ENCODE results near the gene GID4. TPM values are rescaled to one million over a fixed set of nuclear protein-coding genes. Genes with fewer than 3 reads are reported as not detected.

GID4 gene
- total RNA-seq, 1 experiment from 2014 or later = 11.4 TPM

DNA sequence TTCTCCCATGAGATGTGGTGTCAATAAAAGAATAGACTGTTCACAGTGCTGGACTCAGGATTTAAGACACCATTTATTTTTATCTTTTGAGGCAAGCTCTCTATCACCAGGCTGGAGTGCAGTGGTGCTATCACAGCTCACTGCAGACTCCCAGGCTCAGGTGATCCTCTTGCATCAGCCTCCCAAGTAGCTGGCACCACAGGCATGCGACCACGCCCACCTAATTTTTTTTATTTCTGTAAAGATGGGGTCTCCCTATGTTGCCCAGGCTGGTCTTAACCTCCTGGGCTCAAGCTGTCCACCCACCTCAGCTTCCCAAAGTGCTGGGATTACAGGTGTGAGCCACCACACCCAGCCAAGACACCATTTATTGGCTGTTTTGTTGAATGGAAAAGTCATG, 29.9 kb downstream of the GID4 start:
- Histone ChIP-seq H3K4ac (ENCODE audit: low read depth, low read length) (no peak overlapping the region), H3K18ac (ENCODE audit: insufficient read length, low read depth, low read length) (no peak overlapping the region), H3K14ac (ENCODE audit: insufficient read depth, low read length) (no peak overlapping the region), H2BK12ac (ENCODE audit: insufficient read length, low read depth, low read length) (no peak overlapping the region), H3K23me2 (ENCODE audit: insufficient read length, low read depth, low read length, poor library complexity, severe bottlenecking) (no peaks in the 10 kb centered on the region), H3K4me2 (ENCODE audit: insufficient read depth, insufficient read length, low read length) (no peak overlapping the region), H3K79me2 (ENCODE audit: insufficient read depth, low read length) (no peaks in the 10 kb centered on the region), H3K27ac (ENCODE audit: insufficient read length, low read depth, low read length) (no peak overlapping the region), H3K9ac (ENCODE audit: extremely low read depth, insufficient read length, low read length) (no peak overlapping the region), H3K56ac (ENCODE audit: insufficient read length, low read depth, low read length) (no peak overlapping the region), H3K27me3 (ENCODE audit: insufficient read depth, low read length) (no peaks in the 10 kb centered on the region), H2BK120ac (ENCODE audit: low read depth, low read length, poor library complexity, severe bottlenecking) (no peak overlapping the region), H4K20me1 (ENCODE audit: control insufficient read depth, insufficient read depth, insufficient read length) (no peaks in the 10 kb centered on the region), H4K5ac (ENCODE audit: insufficient read length, low read depth, low read length) (no peak overlapping the region), H3K23ac (ENCODE audit: insufficient read length, low read depth, low read length) (no peak overlapping the region), H3K79me1 (ENCODE audit: insufficient read depth, low read depth, low read length, poor library complexity, severe bottlenecking) (no peaks in the 10 kb centered on the region), H2AFZ (ENCODE audit: low read length) (no peak overlapping the region), H3K4me1 (ENCODE audit: insufficient read depth, low read length) (no peaks in the 10 kb centered on the region), H2AK5ac (ENCODE audit: insufficient read length, low read length) (no peak overlapping the region), H4K91ac (ENCODE audit: insufficient read length, low read depth, low read length) (no peak overlapping the region), H3K9me3 (ENCODE audit: control insufficient read depth, low read depth, low read length) (no peaks in the 10 kb centered on the region), H2BK20ac (ENCODE audit: low read depth, low read length, poor library complexity, severe bottlenecking) (no peak overlapping the region), H4K8ac (replicated peaks; ENCODE audit: insufficient read length, low read depth, low read length) (no peak overlapping the region), H2BK5ac (ENCODE audit: insufficient read length, low read length) (no peak overlapping the region), H3T11ph (ENCODE audit: low read length) (no peak overlapping the region), H2BK15ac (ENCODE audit: low read depth, low read length) (no peak overlapping the region)
- TF ChIP-seq CTCF (conservative IDR thresholded peaks at IDR 0.05) = no peak
- no peak overlapping the region for H3K4me3 Mint-ChIP-seq
- H3K27me3 Mint-ChIP-seq (ENCODE audit: low read depth) = peaks cover 3% of the 10 kb centered on the region; the same call in 1 of the 2 replicates
- no peak overlapping the region for H3K27ac Mint-ChIP-seq
- H3K36me3 Mint-ChIP-seq (ENCODE audit: insufficient read depth in 1 of 3, low read depth in 3 of 3) = peaks cover 8 to 15% (median 12%) of the 10 kb centered on the region in 3 experiments; a peak in 6 of 7 replicates
- no peak for DNase-seq
- H3K9me3 Mint-ChIP-seq = no peaks in the 10 kb centered on the region
- peaks cover 4 to 5% of the 10 kb centered on the region in 2 experiments for H3K4me1 Mint-ChIP-seq
- no CpG with 5 or more reads among the region's 2 CpGs for WGBS (ENCODE audit: extremely low coverage, insufficient read length, low lambda C conversion rate)
